HEK293 (cell line): Measurements from ENCODE around the gene DDX56.

Experiments
- EGR2 ChIP-seq: fragments of 450-650 bp; formaldehyde crosslinking; IDR thresholded peaks from 2 replicates; pipeline ENCODE4 v1.5.1; 2016; ENCODE audit warnings: low read depth, missing biosample characterization, missing genetic modification characterization
- GFI1B ChIP-seq: fragments of 450-650 bp; formaldehyde crosslinking; IDR thresholded peaks from 2 replicates; pipeline ENCODE4 v1.5.1; 2016; ENCODE audit warnings: missing biosample characterization, missing genetic modification characterization
- MZF1 ChIP-seq: fragments of 450-650 bp; formaldehyde crosslinking; IDR thresholded peaks from 2 replicates; pipeline ENCODE4 v1.5.1; 2017; ENCODE audit warnings: missing biosample characterization, missing genetic modification characterization, borderline replicate concordance
- SALL2 ChIP-seq: fragments of 450-650 bp; formaldehyde crosslinking; IDR thresholded peaks from 2 replicates; pipeline ENCODE4 v1.5.0; 2017; ENCODE audit warnings: missing biosample characterization, mild to moderate bottlenecking, missing genetic modification characterization, borderline replicate concordance
- SP2 ChIP-seq: fragments of 450-650 bp; formaldehyde crosslinking; IDR thresholded peaks from 2 replicates; pipeline ENCODE4 v1.5.1; 2016; ENCODE audit warnings: missing biosample characterization, missing genetic modification characterization
- ZBTB21 ChIP-seq: fragments of 450-650 bp; formaldehyde crosslinking; IDR thresholded peaks from 2 replicates; pipeline ENCODE4 v1.5.1; 2017; ENCODE audit warnings: missing biosample characterization, missing genetic modification characterization
- ZEB2 ChIP-seq: fragments of 450-650 bp; formaldehyde crosslinking; IDR thresholded peaks from 2 replicates; pipeline ENCODE4 v1.5.1; 2016; ENCODE audit warnings: missing biosample characterization, missing genetic modification characterization
- ZNF121 ChIP-seq: fragments of 450-650 bp; formaldehyde crosslinking; IDR thresholded peaks from 2 replicates; pipeline ENCODE4 v1.5.1; 2016; ENCODE audit warnings: missing biosample characterization, missing genetic modification characterization
- ZNF138 ChIP-seq: fragments of 450-650 bp; formaldehyde crosslinking; IDR thresholded peaks from 2 replicates; pipeline ENCODE4 v1.5.1; 2016; ENCODE audit warnings: missing biosample characterization, missing genetic modification characterization, borderline replicate concordance
- ZNF16 ChIP-seq: fragments of 450-650 bp; formaldehyde crosslinking; IDR thresholded peaks from 2 replicates; pipeline ENCODE4 v1.5.1; 2016; ENCODE audit warnings: low read depth, missing biosample characterization, missing genetic modification characterization
- ZNF211 ChIP-seq: fragments of 450-650 bp; formaldehyde crosslinking; IDR thresholded peaks from 2 replicates; pipeline ENCODE4 v1.5.1; 2016; ENCODE audit warnings: low read depth, missing biosample characterization, missing genetic modification characterization
- ZNF24 ChIP-seq: fragments of 450-650 bp; formaldehyde crosslinking; IDR thresholded peaks from 2 replicates; pipeline ENCODE4 v1.5.1; 2016; ENCODE audit warnings: missing biosample characterization, missing genetic modification characterization
- ZNF548 ChIP-seq: fragments of 450-650 bp; formaldehyde crosslinking; IDR thresholded peaks from 2 replicates; pipeline ENCODE4 v1.5.1; 2016; ENCODE audit warnings: missing biosample characterization, missing genetic modification characterization
- ZNF555 ChIP-seq: fragments of 450-650 bp; formaldehyde crosslinking; conservative IDR thresholded peaks from 2 replicates; pipeline ENCODE4 v1.5.1; 2017; ENCODE audit warnings: missing biosample characterization, mild to moderate bottlenecking, missing genetic modification characterization, inconsistent platforms
- ZNF600 ChIP-seq: fragments of 450-650 bp; formaldehyde crosslinking; IDR thresholded peaks from 2 replicates; pipeline ENCODE4 v1.5.1; 2016; ENCODE audit warnings: missing biosample characterization, missing genetic modification characterization
- ZNF623 ChIP-seq: fragments of 450-650 bp; formaldehyde crosslinking; IDR thresholded peaks from 2 replicates; pipeline ENCODE4 v1.5.1; 2016; ENCODE audit warnings: missing biosample characterization, missing genetic modification characterization
- ZNF677 ChIP-seq: fragments of 450-650 bp; IDR thresholded peaks from 2 replicates; pipeline ENCODE4 v1.5.0; 2018; ENCODE audit warnings: missing biosample characterization, mild to moderate bottlenecking, missing genetic modification characterization, moderate library complexity
- ZNF76 ChIP-seq: fragments of 450-650 bp; formaldehyde crosslinking; IDR thresholded peaks from 2 replicates; pipeline ENCODE4; 2016; ENCODE audit warnings: low read depth, missing biosample characterization, missing genetic modification characterization, borderline replicate concordance
- ZNF791 ChIP-seq: fragments of 450-650 bp; formaldehyde crosslinking; IDR thresholded peaks from 2 replicates; pipeline ENCODE4 v1.5.1; 2016; ENCODE audit warnings: missing biosample characterization, missing genetic modification characterization
- ZNF792 ChIP-seq: fragments of 450-650 bp; formaldehyde crosslinking; IDR thresholded peaks from 2 replicates; pipeline ENCODE4 v1.5.1; 2016; ENCODE audit warnings: missing biosample characterization, missing genetic modification characterization
- ZNF830 ChIP-seq: fragments of 450-650 bp; IDR thresholded peaks from 2 replicates; pipeline ENCODE4 v1.5.0; 2018; ENCODE audit warnings: missing biosample characterization, missing genetic modification characterization, low read depth, mild to moderate bottlenecking, moderate library complexity
- TF ChIP-seq, protein P1 (sequence below): fragments of 450-650 bp; formaldehyde crosslinking; IDR thresholded peaks from 2 replicates; pipeline ENCODE4 v1.5.0; 2017; ENCODE audit warnings: missing biosample characterization, missing genetic modification characterization, borderline replicate concordance
- TF ChIP-seq, protein P2 (sequence below): fragments of 450-650 bp; formaldehyde crosslinking; IDR thresholded peaks from 2 replicates; pipeline ENCODE4 v1.5.1; 2016; ENCODE audit warnings: missing biosample characterization, missing genetic modification characterization
- TF ChIP-seq, protein P3 (sequence below): fragments of 450-650 bp; formaldehyde crosslinking; IDR thresholded peaks from 2 replicates; pipeline ENCODE4 v1.5.1; 2017; ENCODE audit warnings: missing biosample characterization, missing genetic modification characterization
- TF ChIP-seq, protein P4 (sequence below): fragments of 450-650 bp; formaldehyde crosslinking; IDR thresholded peaks from 2 replicates; pipeline ENCODE4 v1.5.1; 2016; ENCODE audit warnings: missing biosample characterization, missing genetic modification characterization
- TF ChIP-seq, protein P5 (sequence below): fragments of 450-650 bp; IDR thresholded peaks from 2 replicates; pipeline ENCODE4 v1.5.1; 2018; ENCODE audit warnings: missing biosample characterization, mild to moderate bottlenecking, missing genetic modification characterization
- TF ChIP-seq, protein P6 (sequence below): fragments of 450-650 bp; IDR thresholded peaks from 2 replicates; pipeline ENCODE4 v1.5.1; 2018; ENCODE audit warnings: missing biosample characterization, missing genetic modification characterization
- TF ChIP-seq, protein P7 (sequence below): fragments of 450-650 bp; formaldehyde crosslinking; IDR thresholded peaks from 2 replicates; pipeline ENCODE4 v1.5.1; 2016; ENCODE audit warnings: missing biosample characterization, missing genetic modification characterization

Gene DDX56

DNA sequence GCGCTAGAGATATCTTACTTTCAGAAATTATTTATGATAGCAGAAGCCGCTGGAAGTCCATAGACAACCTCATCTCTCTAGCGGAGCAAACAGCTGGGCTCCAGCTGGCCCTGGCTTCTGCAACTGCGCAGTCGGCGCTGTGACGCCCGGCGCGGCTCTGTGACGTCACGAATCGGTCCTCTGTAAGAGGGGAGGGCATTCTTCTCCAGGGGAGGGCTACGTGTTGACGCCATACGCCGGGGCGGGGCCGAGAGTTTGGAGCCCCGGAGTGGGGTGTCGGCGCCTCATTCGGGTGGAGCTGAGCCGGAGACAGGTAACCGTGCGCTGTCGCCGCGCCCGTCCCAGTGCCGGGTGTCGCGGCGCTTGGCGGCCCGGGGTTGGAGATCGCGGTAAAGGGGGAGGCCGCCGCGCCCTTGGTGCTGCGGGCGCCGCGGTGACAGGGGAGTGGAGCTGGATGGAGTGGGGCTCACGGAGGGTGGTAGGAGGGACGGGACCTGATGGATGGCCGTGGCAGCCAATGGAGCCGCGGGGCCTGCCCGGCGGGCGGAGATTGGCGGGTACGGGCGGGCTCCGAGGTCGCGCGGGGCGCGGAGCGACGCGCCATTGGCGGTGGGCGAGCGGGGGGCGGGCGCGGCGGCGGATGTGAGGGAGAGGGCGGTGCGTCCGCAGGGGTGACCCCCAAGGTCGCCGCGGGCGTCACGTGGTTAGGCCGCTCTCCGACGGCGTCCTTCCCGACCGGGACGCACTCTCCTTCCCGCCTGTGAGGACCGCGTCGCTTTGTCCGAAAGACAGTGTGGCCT is 32.8 kb upstream of the DDX56 start, which contains the start of gene OGDH (continued):
- peak; percentile 94 for TF ChIP-seq SP2 (tag by site-specific recombination)
- TF ChIP-seq, protein P1, sequence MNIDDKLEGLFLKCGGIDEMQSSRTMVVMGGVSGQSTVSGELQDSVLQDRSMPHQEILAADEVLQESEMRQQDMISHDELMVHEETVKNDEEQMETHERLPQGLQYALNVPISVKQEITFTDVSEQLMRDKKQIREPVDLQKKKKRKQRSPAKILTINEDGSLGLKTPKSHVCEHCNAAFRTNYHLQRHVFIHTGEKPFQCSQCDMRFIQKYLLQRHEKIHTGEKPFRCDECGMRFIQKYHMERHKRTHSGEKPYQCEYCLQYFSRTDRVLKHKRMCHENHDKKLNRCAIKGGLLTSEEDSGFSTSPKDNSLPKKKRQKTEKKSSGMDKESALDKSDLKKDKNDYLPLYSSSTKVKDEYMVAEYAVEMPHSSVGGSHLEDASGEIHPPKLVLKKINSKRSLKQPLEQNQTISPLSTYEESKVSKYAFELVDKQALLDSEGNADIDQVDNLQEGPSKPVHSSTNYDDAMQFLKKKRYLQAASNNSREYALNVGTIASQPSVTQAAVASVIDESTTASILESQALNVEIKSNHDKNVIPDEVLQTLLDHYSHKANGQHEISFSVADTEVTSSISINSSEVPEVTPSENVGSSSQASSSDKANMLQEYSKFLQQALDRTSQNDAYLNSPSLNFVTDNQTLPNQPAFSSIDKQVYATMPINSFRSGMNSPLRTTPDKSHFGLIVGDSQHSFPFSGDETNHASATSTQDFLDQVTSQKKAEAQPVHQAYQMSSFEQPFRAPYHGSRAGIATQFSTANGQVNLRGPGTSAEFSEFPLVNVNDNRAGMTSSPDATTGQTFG (tag by site-specific recombination), result no peak
- peak; percentile 100 for TF ChIP-seq ZBTB21 (tag by site-specific recombination)
- TF ChIP-seq ZNF211 (tag by site-specific recombination), result no peak
- TF ChIP-seq GFI1B, result no peak
- TF ChIP-seq, protein P2, sequence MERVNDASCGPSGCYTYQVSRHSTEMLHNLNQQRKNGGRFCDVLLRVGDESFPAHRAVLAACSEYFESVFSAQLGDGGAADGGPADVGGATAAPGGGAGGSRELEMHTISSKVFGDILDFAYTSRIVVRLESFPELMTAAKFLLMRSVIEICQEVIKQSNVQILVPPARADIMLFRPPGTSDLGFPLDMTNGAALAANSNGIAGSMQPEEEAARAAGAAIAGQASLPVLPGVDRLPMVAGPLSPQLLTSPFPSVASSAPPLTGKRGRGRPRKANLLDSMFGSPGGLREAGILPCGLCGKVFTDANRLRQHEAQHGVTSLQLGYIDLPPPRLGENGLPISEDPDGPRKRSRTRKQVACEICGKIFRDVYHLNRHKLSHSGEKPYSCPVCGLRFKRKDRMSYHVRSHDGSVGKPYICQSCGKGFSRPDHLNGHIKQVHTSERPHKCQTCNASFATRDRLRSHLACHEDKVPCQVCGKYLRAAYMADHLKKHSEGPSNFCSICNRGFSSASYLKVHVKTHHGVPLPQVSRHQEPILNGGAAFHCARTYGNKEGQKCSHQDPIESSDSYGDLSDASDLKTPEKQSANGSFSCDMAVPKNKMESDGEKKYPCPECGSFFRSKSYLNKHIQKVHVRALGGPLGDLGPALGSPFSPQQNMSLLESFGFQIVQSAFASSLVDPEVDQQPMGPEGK (tag by site-specific recombination), result peak; percentile 100
- 0 out of 2 replicates have a peak, but pooled peaks have one; percentile 18 for TF ChIP-seq EGR2 (tag by site-specific recombination)
- no peak for TF ChIP-seq MZF1 (tag by site-specific recombination)
- TF ChIP-seq SALL2 (tag by site-specific recombination), result no peak
- TF ChIP-seq ZNF548 (tag by site-specific recombination), result no peak
- TF ChIP-seq ZNF76 (tag by site-specific recombination), result peak; percentile 1; the same call in 1 of the 2 replicates
- peak; percentile 79; the same call in 1 of the 2 replicates for TF ChIP-seq ZNF600 (tag by site-specific recombination)
- TF ChIP-seq ZNF555, result no peak
- no peak for TF ChIP-seq ZNF138 (tag by site-specific recombination)
- TF ChIP-seq ZEB2 (tag by site-specific recombination), result peak; percentile 98
- no peak for TF ChIP-seq ZNF792 (tag by site-specific recombination)
- TF ChIP-seq, protein P3, sequence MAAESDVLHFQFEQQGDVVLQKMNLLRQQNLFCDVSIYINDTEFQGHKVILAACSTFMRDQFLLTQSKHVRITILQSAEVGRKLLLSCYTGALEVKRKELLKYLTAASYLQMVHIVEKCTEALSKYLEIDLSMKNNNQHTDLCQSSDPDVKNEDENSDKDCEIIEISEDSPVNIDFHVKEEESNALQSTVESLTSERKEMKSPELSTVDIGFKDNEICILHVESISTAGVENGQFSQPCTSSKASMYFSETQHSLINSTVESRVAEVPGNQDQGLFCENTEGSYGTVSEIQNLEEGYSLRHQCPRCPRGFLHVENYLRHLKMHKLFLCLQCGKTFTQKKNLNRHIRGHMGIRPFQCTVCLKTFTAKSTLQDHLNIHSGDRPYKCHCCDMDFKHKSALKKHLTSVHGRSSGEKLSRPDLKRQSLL (tag by site-specific recombination), result no peak
- TF ChIP-seq ZNF121 (tag by site-specific recombination), result no peak
- TF ChIP-seq ZNF16 (tag by site-specific recombination), result no peak
- TF ChIP-seq, protein P4, sequence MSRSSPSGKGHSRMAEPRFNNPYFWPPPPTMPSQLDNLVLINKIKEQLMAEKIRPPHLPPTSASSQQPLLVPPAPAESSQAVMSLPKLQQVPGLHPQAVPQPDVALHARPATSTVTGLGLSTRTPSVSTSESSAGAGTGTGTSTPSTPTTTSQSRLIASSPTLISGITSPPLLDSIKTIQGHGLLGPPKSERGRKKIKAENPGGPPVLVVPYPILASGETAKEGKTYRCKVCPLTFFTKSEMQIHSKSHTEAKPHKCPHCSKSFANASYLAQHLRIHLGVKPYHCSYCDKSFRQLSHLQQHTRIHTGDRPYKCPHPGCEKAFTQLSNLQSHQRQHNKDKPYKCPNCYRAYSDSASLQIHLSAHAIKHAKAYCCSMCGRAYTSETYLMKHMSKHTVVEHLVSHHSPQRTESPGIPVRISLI, result no peak
- TF ChIP-seq, protein P5, sequence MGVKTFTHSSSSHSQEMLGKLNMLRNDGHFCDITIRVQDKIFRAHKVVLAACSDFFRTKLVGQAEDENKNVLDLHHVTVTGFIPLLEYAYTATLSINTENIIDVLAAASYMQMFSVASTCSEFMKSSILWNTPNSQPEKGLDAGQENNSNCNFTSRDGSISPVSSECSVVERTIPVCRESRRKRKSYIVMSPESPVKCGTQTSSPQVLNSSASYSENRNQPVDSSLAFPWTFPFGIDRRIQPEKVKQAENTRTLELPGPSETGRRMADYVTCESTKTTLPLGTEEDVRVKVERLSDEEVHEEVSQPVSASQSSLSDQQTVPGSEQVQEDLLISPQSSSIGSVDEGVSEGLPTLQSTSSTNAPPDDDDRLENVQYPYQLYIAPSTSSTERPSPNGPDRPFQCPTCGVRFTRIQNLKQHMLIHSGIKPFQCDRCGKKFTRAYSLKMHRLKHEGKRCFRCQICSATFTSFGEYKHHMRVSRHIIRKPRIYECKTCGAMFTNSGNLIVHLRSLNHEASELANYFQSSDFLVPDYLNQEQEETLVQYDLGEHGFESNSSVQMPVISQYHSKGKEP (tag by site-specific recombination), result 0 out of 2 replicates have a peak, but pooled peaks have one; percentile 4
- TF ChIP-seq ZNF623 (tag by site-specific recombination), result no peak
- TF ChIP-seq, protein P6, sequence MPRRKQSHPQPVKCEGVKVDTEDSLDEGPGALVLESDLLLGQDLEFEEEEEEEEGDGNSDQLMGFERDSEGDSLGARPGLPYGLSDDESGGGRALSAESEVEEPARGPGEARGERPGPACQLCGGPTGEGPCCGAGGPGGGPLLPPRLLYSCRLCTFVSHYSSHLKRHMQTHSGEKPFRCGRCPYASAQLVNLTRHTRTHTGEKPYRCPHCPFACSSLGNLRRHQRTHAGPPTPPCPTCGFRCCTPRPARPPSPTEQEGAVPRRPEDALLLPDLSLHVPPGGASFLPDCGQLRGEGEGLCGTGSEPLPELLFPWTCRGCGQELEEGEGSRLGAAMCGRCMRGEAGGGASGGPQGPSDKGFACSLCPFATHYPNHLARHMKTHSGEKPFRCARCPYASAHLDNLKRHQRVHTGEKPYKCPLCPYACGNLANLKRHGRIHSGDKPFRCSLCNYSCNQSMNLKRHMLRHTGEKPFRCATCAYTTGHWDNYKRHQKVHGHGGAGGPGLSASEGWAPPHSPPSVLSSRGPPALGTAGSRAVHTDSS, result no peak
- 0 out of 2 replicates have a peak, but pooled peaks have one; percentile 45 for TF ChIP-seq ZNF24 (tag by site-specific recombination)
- no peak for TF ChIP-seq ZNF677 (tag by site-specific recombination)
- TF ChIP-seq ZNF791 (tag by site-specific recombination), result no peak
- TF ChIP-seq, protein P7, sequence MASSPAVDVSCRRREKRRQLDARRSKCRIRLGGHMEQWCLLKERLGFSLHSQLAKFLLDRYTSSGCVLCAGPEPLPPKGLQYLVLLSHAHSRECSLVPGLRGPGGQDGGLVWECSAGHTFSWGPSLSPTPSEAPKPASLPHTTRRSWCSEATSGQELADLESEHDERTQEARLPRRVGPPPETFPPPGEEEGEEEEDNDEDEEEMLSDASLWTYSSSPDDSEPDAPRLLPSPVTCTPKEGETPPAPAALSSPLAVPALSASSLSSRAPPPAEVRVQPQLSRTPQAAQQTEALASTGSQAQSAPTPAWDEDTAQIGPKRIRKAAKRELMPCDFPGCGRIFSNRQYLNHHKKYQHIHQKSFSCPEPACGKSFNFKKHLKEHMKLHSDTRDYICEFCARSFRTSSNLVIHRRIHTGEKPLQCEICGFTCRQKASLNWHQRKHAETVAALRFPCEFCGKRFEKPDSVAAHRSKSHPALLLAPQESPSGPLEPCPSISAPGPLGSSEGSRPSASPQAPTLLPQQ (tag by site-specific recombination), result peak; percentile 87
- TF ChIP-seq ZNF830 (tag by site-specific recombination), result no peak
